ENCODE results near the gene ZNF652. TPM values are rescaled to one million over a fixed set of nuclear protein-coding genes. Genes with fewer than 3 reads are reported as not detected.

ZNF652 gene
- total and polyA plus RNA-seq, 3 donors from 2014 or later, result 32.3 to 62.3 (median 51.2) TPM

DNA sequence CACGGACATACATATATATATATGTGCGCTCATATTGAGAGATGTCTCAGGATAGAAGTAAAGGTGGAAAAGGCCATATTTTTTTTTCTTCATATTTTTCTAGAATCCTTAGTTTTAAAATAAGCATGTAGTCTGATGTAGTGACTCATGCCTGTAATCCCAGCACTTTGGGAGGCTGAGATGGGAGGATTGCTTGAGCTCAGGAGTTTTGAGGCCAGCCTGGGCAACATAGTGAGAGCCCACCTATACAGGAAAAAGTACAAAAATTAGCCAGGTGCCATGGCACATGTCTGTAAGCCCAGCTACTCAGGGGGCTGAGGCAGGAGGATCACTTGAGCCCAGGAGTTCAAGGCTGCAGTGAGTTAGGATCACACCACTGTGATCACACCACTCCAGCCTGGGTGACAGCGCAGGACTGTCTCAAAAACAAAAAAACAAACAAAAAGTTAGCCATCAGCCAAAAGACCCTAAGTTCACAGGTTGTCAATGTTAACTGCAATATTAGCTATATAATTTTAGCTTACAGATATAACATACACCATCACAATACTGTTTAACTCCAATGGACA is 10.4 kb downstream of the ZNF652 start:
- Histone ChIP-seq H3K4me3 (no peak overlapping the region), H3K27me3 (no peaks in the 10 kb centered on the region), H3K4me1 (peaks cover 9% of the 10 kb centered on the region), H3K9me3 (no peaks in the 10 kb centered on the region), H3K27ac (no peak overlapping the region), H3K36me3 (ENCODE audit: low read depth, missing control alignments) (no peaks in the 10 kb centered on the region)
- WGBS, 2 donors, result 91 to 99% methylated on average over 3 of the region's 3 CpGs
- DNase-seq, result no peak
- TF ChIP-seq POLR2A (IDR thresholded peaks at IDR 0.05), result no peak
- no peak for TF ChIP-seq CTCF (IDR thresholded peaks at IDR 0.05)
- intact Hi-C loops (cut with DNase I; ENCODE audit: low total_unique reads), result no loop called here

- Histone ChIP-seq H3K27ac (no peak overlapping the region), H3K4me3 (no peak overlapping the region), H3K36me3 (ENCODE audit: low read depth, missing control alignments) (no peaks in the 10 kb centered on the region), H3K9me3 (no peaks in the 10 kb centered on the region), H3K4me1 (peaks cover 9% of the 10 kb centered on the region), H3K27me3 (no peaks in the 10 kb centered on the region)
- no peak for DNase-seq
- intact Hi-C loops (cut with DNase I; ENCODE audit: low total_unique reads), result no loop called here
- TF ChIP-seq CTCF (IDR thresholded peaks at IDR 0.05) (no peak), POLR2A (IDR thresholded peaks at IDR 0.05) (no peak)
Measured at GRCh38 chr17:49349541-49349940, 12.5 kb downstream of the ZNF652 start.

GRCh38 chr17:49344914-49345313 is 17.1 kb downstream of the ZNF652 start:
- H3K27me3 ChIP-seq, result no peaks in the 10 kb centered on the region
- no peaks in the 10 kb centered on the region for H3K9me3 ChIP-seq
- TF ChIP-seq POLR2A (IDR thresholded peaks at IDR 0.05), result no peak
- TF ChIP-seq CTCF (IDR thresholded peaks at IDR 0.05), result no peak
- intact Hi-C loops (cut with DNase I; ENCODE audit: low total_unique reads), result no loop called here
- no peak for DNase-seq
- no peak overlapping the region for H3K27ac ChIP-seq
- H3K36me3 ChIP-seq (ENCODE audit: low read depth, missing control alignments), result no peaks in the 10 kb centered on the region
- 71 to 76% methylated on average over 5 of the region's 5 CpGs for WGBS, 2 donors
- H3K4me1 ChIP-seq, result peaks cover 14% of the 10 kb centered on the region
- no peak overlapping the region for H3K4me3 ChIP-seq

GRCh38 chr17:49343273-49343672 is 18.8 kb downstream of the ZNF652 start:
- H3K4me3 ChIP-seq, result no peak overlapping the region
- intact Hi-C loops (cut with DNase I; ENCODE audit: low total_unique reads), result no loop called here
- no peaks in the 10 kb centered on the region for H3K9me3 ChIP-seq
- no peaks in the 10 kb centered on the region for H3K36me3 ChIP-seq (ENCODE audit: low read depth, missing control alignments)
- H3K27ac ChIP-seq, result no peak overlapping the region
- no peak for DNase-seq
- WGBS, 2 donors, result 30 to 43% methylated on average over 3 of the region's 3 CpGs
- TF ChIP-seq POLR2A (IDR thresholded peaks at IDR 0.05), result no peak
- H3K27me3 ChIP-seq, result no peaks in the 10 kb centered on the region
- H3K4me1 ChIP-seq, result peaks cover 17% of the 10 kb centered on the region

GRCh38 chr17:49342575-49342936 is 19.5 kb downstream of the ZNF652 start:
- H3K4me1 ChIP-seq, result peaks cover 17% of the 10 kb centered on the region
- TF ChIP-seq CTCF (IDR thresholded peaks at IDR 0.05) (no peak), POLR2A (IDR thresholded peaks at IDR 0.05) (no peak)

More at GRCh38 chr17:49342575-49342936, 19.5 kb downstream of the ZNF652 start:
- Histone ChIP-seq H3K4me3 (no peak overlapping the region), H3K27me3 (no peaks in the 10 kb centered on the region), H3K36me3 (ENCODE audit: low read depth, missing control alignments) (no peaks in the 10 kb centered on the region), H3K27ac (peak overlapping the region in 1 of 2 donors; percentile 27), H3K9me3 (no peaks in the 10 kb centered on the region)
- WGBS, 2 donors, result 27 to 35% methylated on average over 1 of the region's 1 CpG
- DNase-seq, result no peak
- intact Hi-C loops (cut with DNase I; ENCODE audit: low total_unique reads), result no loop called here
